Measurements from ENCODE around the gene DEPDC4.
A peak's percentile ranks its signal among the peaks of the same experiment; 100 is the strongest.
"Not testable (repeated sequence)": the region's sequence is repeated elsewhere in the genome, so short reads cannot be mapped to it uniquely, and the experiment has no call there.

DEPDC4 gene

GRCh38 chr12:100266835-100267602 lies at the start of gene DEPDC4, which contains the start of gene SCYL2:
Gene DEPDC4, minus strand, starts transcription at chr12:100267079. Its CDS starts 3 bp downstream, at chr12:100267076.
Gene SCYL2, plus strand, starts transcription at chr12:100267177. Its CDS starts 15,794 bp downstream, at chr12:100282971.
- DNase-seq (ENCODE audit: low spot score): peak; percentile 98

- no peak for DNase-seq (ENCODE audit: low spot score)
Observed at GRCh38 chr12:100311317-100311716, 44.4 kb upstream of the DEPDC4 start.

GRCh38 chr12:100308138-100308537 lies 41.3 kb upstream of the DEPDC4 start:
- not testable (repeated sequence) for DNase-seq (ENCODE audit: low spot score)

GRCh38 chr12:100304334-100304733 lies 37.5 kb upstream of the DEPDC4 start:
- DNase-seq (ENCODE audit: low spot score): not testable (repeated sequence)

- DNase-seq (ENCODE audit: low spot score): no peak
Observed at GRCh38 chr12:100303831-100304230, 37.0 kb upstream of the DEPDC4 start.

GRCh38 chr12:100302081-100302480 lies 35.2 kb upstream of the DEPDC4 start:
- DNase-seq (ENCODE audit: low spot score): no peak

GRCh38 chr12:100295764-100296555 lies 29.1 kb upstream of the DEPDC4 start:
- DNase-seq (ENCODE audit: low spot score): peak; percentile 36

- DNase-seq (ENCODE audit: low spot score): not testable (repeated sequence)
Observed at GRCh38 chr12:100294366-100294765, 27.5 kb upstream of the DEPDC4 start.

GRCh38 chr12:100293017-100293416 lies 26.1 kb upstream of the DEPDC4 start:
- no peak for DNase-seq (ENCODE audit: low spot score)

- DNase-seq (ENCODE audit: low spot score): no peak
Observed at GRCh38 chr12:100290016-100290415, 23.1 kb upstream of the DEPDC4 start.

- no peak for DNase-seq (ENCODE audit: low spot score)
Observed at GRCh38 chr12:100289038-100289437, 22.2 kb upstream of the DEPDC4 start.

GRCh38 chr12:100284556-100284955 lies 17.7 kb upstream of the DEPDC4 start:
- DNase-seq (ENCODE audit: low spot score): not testable (repeated sequence)

- DNase-seq (ENCODE audit: low spot score): no peak
Observed at GRCh38 chr12:100279607-100280244, 12.8 kb upstream of the DEPDC4 start.

GRCh38 chr12:100279159-100279558 lies 12.3 kb upstream of the DEPDC4 start:
- DNase-seq (ENCODE audit: low spot score): no peak

- DNase-seq (ENCODE audit: low spot score): no peak
Observed at GRCh38 chr12:100274291-100274690, 7.4 kb upstream of the DEPDC4 start.

GRCh38 chr12:100273782-100274181 lies 6.9 kb upstream of the DEPDC4 start:
- no peak for DNase-seq (ENCODE audit: low spot score)

- DNase-seq (ENCODE audit: low spot score): no peak
Observed at GRCh38 chr12:100268835-100269564, 2.1 kb upstream of the DEPDC4 start.

GRCh38 chr12:100267603-100268281 lies 863 bp upstream of the DEPDC4 start:
- no peak for DNase-seq (ENCODE audit: low spot score)

- peak; percentile 93 for DNase-seq (ENCODE audit: low spot score)
Observed at GRCh38 chr12:100266585-100266834, 369 bp downstream of the DEPDC4 start.

GRCh38 chr12:100265732-100266584 lies 921 bp downstream of the DEPDC4 start:
- peak; percentile 23 for DNase-seq (ENCODE audit: low spot score)

GRCh38 chr12:100265107-100265506 lies 1.8 kb downstream of the DEPDC4 start:
- not testable (repeated sequence) for DNase-seq (ENCODE audit: low spot score)

Data from GM03348 (cell line).